K562 (cell line): ENCODE results near the gene CALHM1. TPM values are rescaled to one million over a fixed set of nuclear protein-coding genes. Genes with fewer than 3 reads are reported as not detected.

Source experiments
- E2F3 ChIP-seq: fragments of 250-450 bp; sonication (Bioruptor Pico); IDR thresholded peaks from 2 replicates; pipeline ENCODE4 v1.4.0; 2020; ENCODE audit warnings: mild to moderate bottlenecking
- EP300 ChIP-seq: IDR thresholded peaks from 2 replicates; pipeline ENCODE4 v1.6.1; 2012; ENCODE audit warnings: low read length, improper control_type of control experiment
- GABPA ChIP-seq: fragments of 200-800 bp; sonication (Bioruptor generic); conservative IDR thresholded peaks from 2 replicates; pipeline ENCODE4 v1.6.1; 2016; ENCODE audit warnings: low read depth, missing genetic modification characterization, missing compliant biosample characterization
- HSF4 ChIP-seq: fragments of 250-450 bp; sonication (Bioruptor Pico); IDR thresholded peaks from 2 replicates; pipeline ENCODE4 v2.1.2; 2022; ENCODE audit warnings: mild to moderate bottlenecking, moderate library complexity, borderline replicate concordance
- MECOM ChIP-seq: fragments of 250-450 bp; sonication (Bioruptor Pico); IDR thresholded peaks from 2 replicates; pipeline ENCODE4 v1.8.0; 2022; ENCODE audit warnings: inconsistent platforms
- NUFIP1 ChIP-seq: fragments of 450-650 bp; IDR thresholded peaks from 2 replicates; pipeline ENCODE4 v1.6.1; 2018; ENCODE audit not compliant: partially characterized antibody
- POU5F1 ChIP-seq: fragments of 150-350 bp; IDR thresholded peaks from 2 replicates; pipeline ENCODE4 v1.6.1; 2014; ENCODE audit warnings: borderline replicate concordance, low read length, low read depth, mild to moderate bottlenecking; ENCODE audit not compliant: partially characterized antibody
- polyA plus RNA-seq, 8 experiments: library from polyadenylated mRNA; depleted of rRNA in 4 of 8; stranded (reverse) in 5 of 8; unstranded in 3 of 8; fragments of >200 nt; fragmentation: Nextera tagmentation in 2 of 8; fragmentation: Illumina TruSeq in 1 of 8; extraction: Ambion mirVana in 2 of 8; extraction: Trizol in 1 of 8; gene quantifications; 2 replicates each; pipeline versions ENCODE4 v1.2.1 to v1.2.3, GENCODE V29; 2011 to 2014; ENCODE audit warnings: inconsistent platforms in 1 of 8, missing spikeins in 1 of 8
- total RNA-seq, 7 experiments: library from RNA; depleted of rRNA in 6 of 7; stranded (reverse); fragments of >200 nt in 6 of 7; fragmentation: Illumina TruSeq in 2 of 7; extraction: Trizol in 2 of 7; gene quantifications; 2 replicates each; pipeline versions ENCODE4 v1.2.1 to v1.2.3, GENCODE V29; 2011 to 2021; ENCODE audit warnings: low replicate concordance in 1 of 7
- TF ChIP-seq, protein P1 (sequence below): IDR thresholded peaks from 2 replicates; pipeline ENCODE4 v1.6.1; 2016; ENCODE audit warnings: missing genetic modification characterization, missing compliant biosample characterization
- TF ChIP-seq, protein P2 (sequence below): fragments of 450-650 bp; formaldehyde crosslinking; IDR thresholded peaks from 2 replicates; pipeline ENCODE4 v1.4.0; 2020; ENCODE audit warnings: mild to moderate bottlenecking, moderate library complexity
- TF ChIP-seq, protein P3 (sequence below): fragments of 150-350 bp; IDR thresholded peaks from 2 replicates; pipeline ENCODE4 v1.6.1; 2014; ENCODE audit warnings: low read depth, mild to moderate bottlenecking, low read length, borderline replicate concordance
- TF ChIP-seq, protein P4 (sequence below): fragments of 450-650 bp; IDR thresholded peaks from 2 replicates; pipeline ENCODE4 v1.6.1; 2017; ENCODE audit warnings: antibody characterized with exemption
- TF ChIP-seq, protein P5 (sequence below), 2 experiments: fragments of 250-450 bp in 1 of 2; fragments of 450-650 bp in 1 of 2; sonication (Bioruptor Pico) in 1 of 2; IDR thresholded peaks; 2 replicates each; pipeline versions ENCODE4 v1.6.1 to v1.8.0; 2016 to 2021; ENCODE audit warnings: mild to moderate bottlenecking in 2 of 2, moderate library complexity in 2 of 2, missing compliant biosample characterization in 1 of 2, missing genetic modification characterization in 1 of 2

The CALHM1 gene
- total and polyA plus RNA-seq, 9 of the 15 experiments (the other 6 are each of a cell fraction or from before 2014, with no cell fraction given), result 0.03 TPM; not detected in 8

DNA sequence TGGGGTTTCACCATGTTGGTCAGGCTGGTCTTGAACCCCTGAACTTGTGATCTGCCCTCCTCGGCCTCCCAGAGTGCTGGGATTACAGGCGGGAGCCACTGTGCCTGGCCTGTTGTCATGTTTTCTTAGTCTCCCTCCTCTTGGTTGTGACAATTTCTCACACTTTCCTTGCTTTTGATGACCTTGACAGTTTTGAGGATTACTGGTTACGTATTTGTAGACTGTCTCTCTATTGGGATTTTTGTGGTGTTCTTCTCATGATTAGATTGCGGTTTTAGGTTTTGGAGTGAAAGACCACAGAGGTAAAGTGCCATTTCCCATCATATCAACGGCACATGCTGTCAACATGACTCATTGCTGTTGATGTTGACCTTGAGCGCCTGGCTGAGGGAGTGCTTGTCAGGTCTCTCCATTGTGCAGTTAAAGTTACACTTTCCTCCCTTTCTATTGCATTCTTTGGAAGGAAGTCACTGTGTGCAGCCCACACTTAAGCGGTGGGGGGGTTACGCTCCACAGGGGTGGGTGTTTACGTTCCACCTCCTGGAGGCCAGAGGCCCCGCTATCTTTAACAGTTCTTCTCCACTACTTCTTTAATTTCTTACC is 45.6 kb upstream of the CALHM1 start (continued):
- TF ChIP-seq, protein P1, sequence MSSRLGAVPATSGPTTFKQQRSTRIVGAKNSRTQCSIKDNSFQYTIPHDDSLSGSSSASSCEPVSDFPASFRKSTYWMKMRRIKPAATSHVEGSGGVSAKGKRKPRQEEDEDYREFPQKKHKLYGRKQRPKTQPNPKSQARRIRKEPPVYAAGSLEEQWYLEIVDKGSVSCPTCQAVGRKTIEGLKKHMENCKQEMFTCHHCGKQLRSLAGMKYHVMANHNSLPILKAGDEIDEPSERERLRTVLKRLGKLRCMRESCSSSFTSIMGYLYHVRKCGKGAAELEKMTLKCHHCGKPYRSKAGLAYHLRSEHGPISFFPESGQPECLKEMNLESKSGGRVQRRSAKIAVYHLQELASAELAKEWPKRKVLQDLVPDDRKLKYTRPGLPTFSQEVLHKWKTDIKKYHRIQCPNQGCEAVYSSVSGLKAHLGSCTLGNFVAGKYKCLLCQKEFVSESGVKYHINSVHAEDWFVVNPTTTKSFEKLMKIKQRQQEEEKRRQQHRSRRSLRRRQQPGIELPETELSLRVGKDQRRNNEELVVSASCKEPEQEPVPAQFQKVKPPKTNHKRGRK, result no peak
- TF ChIP-seq MECOM (CRISPR knock-in tag) (no peak), GABPA (0 out of 2 replicates have a peak, but pooled peaks have one; percentile 23), EP300 (peak; percentile 59), POU5F1 (no peak), NUFIP1 (no peak), HSF4 (CRISPR knock-in tag) (no peak), E2F3 (no peak)
- TF ChIP-seq, protein P2, sequence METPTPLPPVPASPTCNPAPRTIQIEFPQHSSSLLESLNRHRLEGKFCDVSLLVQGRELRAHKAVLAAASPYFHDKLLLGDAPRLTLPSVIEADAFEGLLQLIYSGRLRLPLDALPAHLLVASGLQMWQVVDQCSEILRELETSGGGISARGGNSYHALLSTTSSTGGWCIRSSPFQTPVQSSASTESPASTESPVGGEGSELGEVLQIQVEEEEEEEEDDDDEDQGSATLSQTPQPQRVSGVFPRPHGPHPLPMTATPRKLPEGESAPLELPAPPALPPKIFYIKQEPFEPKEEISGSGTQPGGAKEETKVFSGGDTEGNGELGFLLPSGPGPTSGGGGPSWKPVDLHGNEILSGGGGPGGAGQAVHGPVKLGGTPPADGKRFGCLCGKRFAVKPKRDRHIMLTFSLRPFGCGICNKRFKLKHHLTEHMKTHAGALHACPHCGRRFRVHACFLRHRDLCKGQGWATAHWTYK (CRISPR knock-in tag), result no peak
- TF ChIP-seq, protein P3, sequence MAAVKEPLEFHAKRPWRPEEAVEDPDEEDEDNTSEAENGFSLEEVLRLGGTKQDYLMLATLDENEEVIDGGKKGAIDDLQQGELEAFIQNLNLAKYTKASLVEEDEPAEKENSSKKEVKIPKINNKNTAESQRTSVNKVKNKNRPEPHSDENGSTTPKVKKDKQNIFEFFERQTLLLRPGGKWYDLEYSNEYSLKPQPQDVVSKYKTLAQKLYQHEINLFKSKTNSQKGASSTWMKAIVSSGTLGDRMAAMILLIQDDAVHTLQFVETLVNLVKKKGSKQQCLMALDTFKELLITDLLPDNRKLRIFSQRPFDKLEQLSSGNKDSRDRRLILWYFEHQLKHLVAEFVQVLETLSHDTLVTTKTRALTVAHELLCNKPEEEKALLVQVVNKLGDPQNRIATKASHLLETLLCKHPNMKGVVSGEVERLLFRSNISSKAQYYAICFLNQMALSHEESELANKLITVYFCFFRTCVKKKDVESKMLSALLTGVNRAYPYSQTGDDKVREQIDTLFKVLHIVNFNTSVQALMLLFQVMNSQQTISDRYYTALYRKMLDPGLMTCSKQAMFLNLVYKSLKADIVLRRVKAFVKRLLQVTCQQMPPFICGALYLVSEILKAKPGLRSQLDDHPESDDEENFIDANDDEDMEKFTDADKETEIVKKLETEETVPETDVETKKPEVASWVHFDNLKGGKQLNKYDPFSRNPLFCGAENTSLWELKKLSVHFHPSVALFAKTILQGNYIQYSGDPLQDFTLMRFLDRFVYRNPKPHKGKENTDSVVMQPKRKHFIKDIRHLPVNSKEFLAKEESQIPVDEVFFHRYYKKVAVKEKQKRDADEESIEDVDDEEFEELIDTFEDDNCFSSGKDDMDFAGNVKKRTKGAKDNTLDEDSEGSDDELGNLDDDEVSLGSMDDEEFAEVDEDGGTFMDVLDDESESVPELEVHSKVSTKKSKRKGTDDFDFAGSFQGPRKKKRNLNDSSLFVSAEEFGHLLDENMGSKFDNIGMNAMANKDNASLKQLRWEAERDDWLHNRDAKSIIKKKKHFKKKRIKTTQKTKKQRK, result no peak
- TF ChIP-seq, protein P4, sequence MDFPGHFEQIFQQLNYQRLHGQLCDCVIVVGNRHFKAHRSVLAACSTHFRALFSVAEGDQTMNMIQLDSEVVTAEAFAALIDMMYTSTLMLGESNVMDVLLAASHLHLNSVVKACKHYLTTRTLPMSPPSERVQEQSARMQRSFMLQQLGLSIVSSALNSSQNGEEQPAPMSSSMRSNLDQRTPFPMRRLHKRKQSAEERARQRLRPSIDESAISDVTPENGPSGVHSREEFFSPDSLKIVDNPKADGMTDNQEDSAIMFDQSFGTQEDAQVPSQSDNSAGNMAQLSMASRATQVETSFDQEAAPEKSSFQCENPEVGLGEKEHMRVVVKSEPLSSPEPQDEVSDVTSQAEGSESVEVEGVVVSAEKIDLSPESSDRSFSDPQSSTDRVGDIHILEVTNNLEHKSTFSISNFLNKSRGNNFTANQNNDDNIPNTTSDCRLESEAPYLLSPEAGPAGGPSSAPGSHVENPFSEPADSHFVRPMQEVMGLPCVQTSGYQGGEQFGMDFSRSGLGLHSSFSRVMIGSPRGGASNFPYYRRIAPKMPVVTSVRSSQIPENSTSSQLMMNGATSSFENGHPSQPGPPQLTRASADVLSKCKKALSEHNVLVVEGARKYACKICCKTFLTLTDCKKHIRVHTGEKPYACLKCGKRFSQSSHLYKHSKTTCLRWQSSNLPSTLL, result no peak
- TF ChIP-seq, protein P5, sequence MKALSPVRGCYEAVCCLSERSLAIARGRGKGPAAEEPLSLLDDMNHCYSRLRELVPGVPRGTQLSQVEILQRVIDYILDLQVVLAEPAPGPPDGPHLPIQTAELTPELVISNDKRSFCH (CRISPR knock-in tag; IDR thresholded peaks at IDR 0.05), result no peak
- TF ChIP-seq, protein P5 (tag; IDR thresholded peaks at IDR 0.05), result 0 out of 2 replicates have a peak, but pooled peaks have one; percentile 37
